ENCODE measurements around the gene PGC.

- TF ChIP-seq ZNF785 (CRISPR knock-in tag; IDR thresholded peaks at IDR 0.05), result no peak
- TF ChIP-seq ATF1 (CRISPR knock-in tag; IDR thresholded peaks at IDR 0.05), result no peak; the same call in 1 of the 2 replicates
- TF ChIP-seq ATF1 (tag; IDR thresholded peaks at IDR 0.05), result no peak
- TF ChIP-seq, protein P1, sequence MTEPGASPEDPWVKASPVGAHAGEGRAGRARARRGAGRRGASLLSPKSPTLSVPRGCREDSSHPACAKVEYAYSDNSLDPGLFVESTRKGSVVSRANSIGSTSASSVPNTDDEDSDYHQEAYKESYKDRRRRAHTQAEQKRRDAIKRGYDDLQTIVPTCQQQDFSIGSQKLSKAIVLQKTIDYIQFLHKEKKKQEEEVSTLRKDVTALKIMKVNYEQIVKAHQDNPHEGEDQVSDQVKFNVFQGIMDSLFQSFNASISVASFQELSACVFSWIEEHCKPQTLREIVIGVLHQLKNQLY (CRISPR knock-in tag; conservative IDR thresholded peaks at IDR 0.05), result no peak
- TF ChIP-seq, protein P2, sequence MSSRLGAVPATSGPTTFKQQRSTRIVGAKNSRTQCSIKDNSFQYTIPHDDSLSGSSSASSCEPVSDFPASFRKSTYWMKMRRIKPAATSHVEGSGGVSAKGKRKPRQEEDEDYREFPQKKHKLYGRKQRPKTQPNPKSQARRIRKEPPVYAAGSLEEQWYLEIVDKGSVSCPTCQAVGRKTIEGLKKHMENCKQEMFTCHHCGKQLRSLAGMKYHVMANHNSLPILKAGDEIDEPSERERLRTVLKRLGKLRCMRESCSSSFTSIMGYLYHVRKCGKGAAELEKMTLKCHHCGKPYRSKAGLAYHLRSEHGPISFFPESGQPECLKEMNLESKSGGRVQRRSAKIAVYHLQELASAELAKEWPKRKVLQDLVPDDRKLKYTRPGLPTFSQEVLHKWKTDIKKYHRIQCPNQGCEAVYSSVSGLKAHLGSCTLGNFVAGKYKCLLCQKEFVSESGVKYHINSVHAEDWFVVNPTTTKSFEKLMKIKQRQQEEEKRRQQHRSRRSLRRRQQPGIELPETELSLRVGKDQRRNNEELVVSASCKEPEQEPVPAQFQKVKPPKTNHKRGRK (tag; IDR thresholded peaks at IDR 0.05), result no peak
Measured at GRCh38 chr6:41734666-41735426, 12.4 kb downstream of the PGC start.
